ENCODE measurements around the gene KSR1. TPM values are rescaled to one million over a fixed set of nuclear protein-coding genes. Genes with fewer than 3 reads are reported as not detected.

KSR1 gene
- total and polyA plus RNA-seq, 2 donors (not counting 1 experiment from before 2014, with no cell fraction given), result 5.3 to 10.1 TPM

GRCh38 chr17:27473190-27473747, 17.0 kb downstream of the KSR1 start:
- Histone ChIP-seq H3K4me3 (replicated peaks in 1 of 4; ENCODE audit: control extremely low read depth in 1 of 4, insufficient read depth in 1 of 4, low read depth in 3 of 4, low read length in 4 of 4) (no peak overlapping the region), H4K20me1 (ENCODE audit: control insufficient read depth, extremely low read depth, insufficient read depth, low read length) (peaks cover 2% of the 10 kb centered on the region), H3K9ac (ENCODE audit: insufficient read depth, low read length) (no peak overlapping the region), H3K79me2 (ENCODE audit: control insufficient read depth, insufficient read depth, low read length) (no peaks in the 10 kb centered on the region), H2AFZ (ENCODE audit: low read length) (no peak overlapping the region), H3K4me1 (ENCODE audit: control insufficient read depth, extremely low read depth, insufficient read depth, low read length) (no peaks in the 10 kb centered on the region), H3K9me3 (ENCODE audit: control insufficient read depth, insufficient read depth, low read depth, low read length) (no peaks in the 10 kb centered on the region), H3K27ac (ENCODE audit: insufficient read depth, low read length) (no peak overlapping the region), H3K36me3 (ENCODE audit: control insufficient read depth, insufficient read depth, low read length) (no peaks in the 10 kb centered on the region), H3K27me3 (ENCODE audit: control insufficient read depth, insufficient read depth, low read length) (peaks cover 4% of the 10 kb centered on the region), H3K4me2 (ENCODE audit: extremely low read depth, insufficient read depth, low read length) (no peak overlapping the region)
- TF ChIP-seq EZH2 (IDR thresholded peaks at IDR 0.05; ENCODE audit: low read length, missing control alignments) (no peak), CTCF (conservative IDR thresholded peaks at IDR 0.05 in 1 of 2, IDR thresholded peaks at IDR 0.05 in 1 of 2; ENCODE audit: low read depth in 1 of 2, low read length in 2 of 2) (no peak)
- DNase-seq (ENCODE audit: low read depth in 2 of 2), result no peak

GRCh38 chr17:27473748-27474609, 17.7 kb downstream of the KSR1 start:
- no peak overlapping the region for H3K4me2 ChIP-seq (ENCODE audit: extremely low read depth, insufficient read depth, low read length)
- no peaks in the 10 kb centered on the region for H3K4me1 ChIP-seq (ENCODE audit: control insufficient read depth, extremely low read depth, insufficient read depth, low read length)
- H3K36me3 ChIP-seq (ENCODE audit: control insufficient read depth, insufficient read depth, low read length), result no peaks in the 10 kb centered on the region
- no peak overlapping the region for H3K27ac ChIP-seq (ENCODE audit: insufficient read depth, low read length)
- H3K9me3 ChIP-seq (ENCODE audit: control insufficient read depth, insufficient read depth, low read depth, low read length), result no peaks in the 10 kb centered on the region
- H4K20me1 ChIP-seq (ENCODE audit: control insufficient read depth, extremely low read depth, insufficient read depth, low read length), result peaks cover 2% of the 10 kb centered on the region
- H3K9ac ChIP-seq (ENCODE audit: insufficient read depth, low read length), result no peak overlapping the region
- H2AFZ ChIP-seq (ENCODE audit: low read length), result no peak overlapping the region
- TF ChIP-seq CTCF (conservative IDR thresholded peaks at IDR 0.05 in 1 of 2, IDR thresholded peaks at IDR 0.05 in 1 of 2; ENCODE audit: low read depth in 1 of 2, low read length in 2 of 2), result no peak
- no peak for TF ChIP-seq EZH2 (IDR thresholded peaks at IDR 0.05; ENCODE audit: low read length, missing control alignments)
- H3K4me3 ChIP-seq (replicated peaks in 1 of 4; ENCODE audit: control extremely low read depth in 1 of 4, insufficient read depth in 1 of 4, low read depth in 3 of 4, low read length in 4 of 4), result no peak overlapping the region
- H3K27me3 ChIP-seq (ENCODE audit: control insufficient read depth, insufficient read depth, low read length), result peaks cover under 1% of the 10 kb centered on the region
- DNase-seq (ENCODE audit: low read depth in 2 of 2), result no peak
- no peaks in the 10 kb centered on the region for H3K79me2 ChIP-seq (ENCODE audit: control insufficient read depth, insufficient read depth, low read length)

DNA sequence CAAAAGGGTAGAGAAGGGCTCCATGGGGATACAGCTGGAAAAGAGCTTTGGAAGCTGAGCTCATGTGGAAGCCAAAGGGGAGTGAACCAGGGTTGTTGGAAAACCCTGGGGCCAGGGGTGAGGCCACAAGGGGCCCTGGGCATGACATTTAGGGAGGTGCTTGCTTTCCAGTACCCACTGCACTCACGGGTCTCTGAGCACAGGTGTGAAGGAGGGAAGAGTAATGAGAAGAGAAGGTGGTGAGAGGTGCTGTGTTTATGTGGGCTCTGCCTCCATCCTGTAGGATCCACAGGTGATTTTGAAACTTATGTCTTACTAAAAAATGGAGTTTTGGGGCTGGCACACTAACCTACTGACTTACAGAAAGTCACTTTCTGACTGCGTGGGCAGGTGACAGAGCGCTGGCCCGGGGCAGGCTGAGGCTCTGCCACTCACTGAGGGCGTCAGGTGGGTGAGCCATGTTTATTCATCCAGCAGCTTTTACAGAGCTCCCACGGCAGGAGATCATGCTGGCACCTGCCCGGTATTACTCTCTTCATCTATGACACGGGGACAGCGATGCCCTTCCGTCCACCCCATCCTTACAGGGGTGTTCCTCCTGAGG, 18.9 kb downstream of the KSR1 start:
- Histone ChIP-seq H3K9ac (ENCODE audit: insufficient read depth, low read length) (no peak overlapping the region), H4K20me1 (ENCODE audit: control insufficient read depth, extremely low read depth, insufficient read depth, low read length) (peaks cover 2% of the 10 kb centered on the region)

More for the DNA sequence above, 18.9 kb downstream of the KSR1 start:
- Histone ChIP-seq H3K4me1 (ENCODE audit: control insufficient read depth, extremely low read depth, insufficient read depth, low read length) (no peaks in the 10 kb centered on the region), H3K9me3 (ENCODE audit: control insufficient read depth, insufficient read depth, low read depth, low read length) (no peaks in the 10 kb centered on the region), H3K79me2 (ENCODE audit: control insufficient read depth, insufficient read depth, low read length) (no peaks in the 10 kb centered on the region), H2AFZ (ENCODE audit: low read length) (no peak overlapping the region), H3K27ac (ENCODE audit: insufficient read depth, low read length) (no peak overlapping the region), H3K4me2 (ENCODE audit: extremely low read depth, insufficient read depth, low read length) (no peak overlapping the region), H3K36me3 (ENCODE audit: control insufficient read depth, insufficient read depth, low read length) (no peaks in the 10 kb centered on the region), H3K27me3 (ENCODE audit: control insufficient read depth, insufficient read depth, low read length) (no peaks in the 10 kb centered on the region), H3K4me3 (replicated peaks in 1 of 4; ENCODE audit: control extremely low read depth in 1 of 4, insufficient read depth in 1 of 4, low read depth in 3 of 4, low read length in 4 of 4) (no peak overlapping the region)
- DNase-seq (ENCODE audit: low read depth in 2 of 2), result no peak
- TF ChIP-seq EZH2 (IDR thresholded peaks at IDR 0.05; ENCODE audit: low read length, missing control alignments) (no peak), CTCF (conservative IDR thresholded peaks at IDR 0.05 in 1 of 2, IDR thresholded peaks at IDR 0.05 in 1 of 2; ENCODE audit: low read depth in 1 of 2, low read length in 2 of 2) (no peak)
